A673 (cell line): ENCODE measurements around the gene ERVFRD-1.

Source experiments
- CTCF ChIP-seq: fragments of 300-800, 200-600 bp; sonication (generic); conservative IDR thresholded peaks from 2 replicates; pipeline ENCODE4 v1.5.1; 2017; ENCODE audit warnings: low read depth, mild to moderate bottlenecking, antibody characterized with exemption, low read length, moderate library complexity, mixed read lengths
- EZH2 ChIP-seq: fragments of 200-600 bp; sonication (generic); IDR thresholded peaks from 2 replicates; pipeline ENCODE4 v1.6.1; 2017; ENCODE audit warnings: borderline replicate concordance, low read depth, mild to moderate bottlenecking, mixed read lengths, antibody characterized with exemption, low read length; ENCODE audit not compliant: poor library complexity, severe bottlenecking

- TF ChIP-seq CTCF (no peak), EZH2 (no peak)
These were observed 16.6 kb downstream of the ERVFRD-1 start for GRCh38 chr6:11094941-11095340.
